Measurements from ENCODE around the gene BRAT1. TPM values are rescaled to one million over a fixed set of nuclear protein-coding genes. Genes with fewer than 3 reads are reported as not detected.

BRAT1 gene
- total RNA-seq, 1 donor: 23.3 TPM

DNA sequence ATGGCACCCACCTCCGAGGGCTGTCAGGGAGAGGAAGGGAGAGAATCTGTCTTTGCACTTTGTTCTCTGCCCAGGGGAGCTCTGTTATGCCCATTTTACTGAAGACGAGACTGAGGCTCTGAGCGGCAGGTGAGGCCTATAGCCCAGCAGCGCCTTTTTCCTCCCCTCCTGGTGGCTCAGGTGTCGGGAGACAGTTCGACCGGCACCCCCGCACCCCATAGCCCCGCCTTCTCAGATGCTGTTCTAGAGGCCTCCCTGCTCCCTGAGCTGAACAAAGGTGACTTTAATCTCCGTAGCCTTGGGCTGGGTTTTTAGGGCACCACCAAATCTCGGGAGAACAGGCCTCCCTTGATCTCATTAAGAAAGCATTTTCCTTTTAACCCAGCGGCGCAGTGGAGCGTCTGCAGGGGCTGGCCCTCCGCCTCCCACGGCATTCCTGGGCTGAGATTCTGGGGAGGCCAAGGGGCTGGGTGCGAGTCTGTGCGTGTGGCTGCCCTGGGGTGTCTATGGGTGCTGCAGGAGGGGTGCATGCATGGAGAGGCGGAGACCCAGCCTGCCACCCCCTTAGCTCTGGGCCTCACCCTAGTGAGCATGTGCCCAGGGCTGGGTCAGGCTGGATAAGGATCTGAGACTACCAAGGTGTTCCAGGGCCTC, 32.4 kb downstream of the BRAT1 start:
- TF ChIP-seq, protein P1, sequence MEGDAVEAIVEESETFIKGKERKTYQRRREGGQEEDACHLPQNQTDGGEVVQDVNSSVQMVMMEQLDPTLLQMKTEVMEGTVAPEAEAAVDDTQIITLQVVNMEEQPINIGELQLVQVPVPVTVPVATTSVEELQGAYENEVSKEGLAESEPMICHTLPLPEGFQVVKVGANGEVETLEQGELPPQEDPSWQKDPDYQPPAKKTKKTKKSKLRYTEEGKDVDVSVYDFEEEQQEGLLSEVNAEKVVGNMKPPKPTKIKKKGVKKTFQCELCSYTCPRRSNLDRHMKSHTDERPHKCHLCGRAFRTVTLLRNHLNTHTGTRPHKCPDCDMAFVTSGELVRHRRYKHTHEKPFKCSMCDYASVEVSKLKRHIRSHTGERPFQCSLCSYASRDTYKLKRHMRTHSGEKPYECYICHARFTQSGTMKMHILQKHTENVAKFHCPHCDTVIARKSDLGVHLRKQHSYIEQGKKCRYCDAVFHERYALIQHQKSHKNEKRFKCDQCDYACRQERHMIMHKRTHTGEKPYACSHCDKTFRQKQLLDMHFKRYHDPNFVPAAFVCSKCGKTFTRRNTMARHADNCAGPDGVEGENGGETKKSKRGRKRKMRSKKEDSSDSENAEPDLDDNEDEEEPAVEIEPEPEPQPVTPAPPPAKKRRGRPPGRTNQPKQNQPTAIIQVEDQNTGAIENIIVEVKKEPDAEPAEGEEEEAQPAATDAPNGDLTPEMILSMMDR (IDR thresholded peaks at IDR 0.05; ENCODE audit: insufficient read depth, low read depth, low read length): no peak
- peak; percentile 45 for DNase-seq (ENCODE audit: low read depth)
- H3K4me3 ChIP-seq (ENCODE audit: low read depth, low read length): no peak overlapping the region

DNA sequence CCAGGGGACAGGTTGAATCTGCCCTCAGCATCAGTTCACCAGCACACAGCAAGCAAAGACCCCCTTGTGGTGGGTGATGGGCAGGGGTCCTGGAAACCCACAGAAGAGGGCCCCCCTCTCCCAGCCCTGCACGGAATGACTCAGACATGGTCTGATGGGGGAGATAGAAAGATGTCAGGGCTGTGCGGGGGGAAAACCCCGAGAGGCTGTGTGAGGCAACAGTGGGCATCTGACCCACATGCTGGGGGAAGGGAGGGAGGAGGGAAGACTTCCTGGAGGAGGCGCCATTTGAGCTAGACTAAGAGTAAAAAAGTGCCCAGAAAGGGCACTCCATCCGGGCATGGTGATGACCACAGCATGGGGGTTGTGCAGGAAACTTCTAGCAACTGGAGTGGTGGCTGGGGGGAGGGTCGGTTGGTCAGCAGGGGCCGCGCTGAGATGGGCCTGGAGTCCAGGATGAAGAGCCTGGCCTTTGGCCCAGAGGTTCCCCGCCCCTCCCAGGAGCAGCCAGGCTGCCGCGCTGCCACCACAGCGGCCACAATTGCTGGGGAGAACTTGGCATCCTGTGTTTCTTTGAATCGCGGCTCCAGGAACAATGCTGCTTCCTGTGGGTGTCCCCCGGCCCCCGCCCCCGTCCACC, 33.3 kb downstream of the BRAT1 start:
- DNase-seq (ENCODE audit: low read depth): no peak
- TF ChIP-seq, protein P1 (IDR thresholded peaks at IDR 0.05; ENCODE audit: insufficient read depth, low read depth, low read length): no peak
- H3K4me3 ChIP-seq (ENCODE audit: low read depth, low read length): no peak overlapping the region

DNA sequence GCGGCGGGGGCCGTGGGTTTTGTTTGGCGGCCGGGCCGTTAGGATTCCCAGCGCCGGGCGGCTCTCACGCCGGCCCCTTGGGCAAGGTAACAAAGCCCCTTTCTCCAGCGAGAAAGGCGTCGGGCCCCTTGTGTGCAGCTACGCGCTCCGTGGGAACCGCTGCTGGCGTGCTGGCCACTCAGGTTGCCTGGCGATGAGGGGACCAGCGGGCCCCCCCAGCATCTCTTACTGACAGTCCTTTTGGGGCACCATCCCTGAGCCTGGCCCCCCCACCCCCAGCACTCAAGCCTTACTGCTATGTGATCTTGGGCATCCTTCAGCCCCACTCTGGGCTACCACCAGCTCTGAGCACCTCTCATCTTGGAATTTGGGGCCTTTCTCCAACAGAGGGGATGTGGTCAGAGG, 34.0 kb downstream of the BRAT1 start:
- H3K4me3 ChIP-seq (ENCODE audit: low read depth, low read length): no peak overlapping the region
- DNase-seq (ENCODE audit: low read depth): no peak
- TF ChIP-seq, protein P1 (IDR thresholded peaks at IDR 0.05; ENCODE audit: insufficient read depth, low read depth, low read length): no peak

DNA sequence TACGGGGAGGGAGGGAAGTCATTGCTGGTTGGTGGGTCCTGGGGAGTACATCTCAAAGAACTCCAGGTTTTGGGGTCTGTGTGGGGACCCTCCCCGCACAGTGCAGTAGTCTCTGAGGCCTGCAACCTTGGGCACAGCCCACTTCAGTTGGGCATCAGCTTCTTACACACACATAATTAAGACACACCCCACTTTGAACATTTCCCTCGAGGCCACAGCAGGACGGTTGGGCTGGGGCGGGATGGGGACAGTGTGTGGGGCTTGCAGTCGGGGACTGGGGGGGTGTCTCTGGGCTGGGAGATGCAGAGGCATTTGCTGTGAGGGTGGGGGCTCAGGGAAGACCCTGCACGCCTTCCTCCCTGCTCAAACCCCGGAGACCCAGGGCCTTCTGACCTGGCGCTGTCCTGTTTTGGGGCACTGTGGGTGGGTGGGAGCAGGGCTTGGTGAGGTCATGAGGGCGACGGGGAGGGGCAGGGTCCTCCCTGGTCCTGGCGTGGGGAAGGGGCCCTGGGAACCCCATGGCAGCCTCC, 34.5 kb downstream of the BRAT1 start:
- no peak for DNase-seq (ENCODE audit: low read depth)
- peak overlapping the region; percentile 32 for H3K4me3 ChIP-seq (ENCODE audit: low read depth, low read length)
- TF ChIP-seq, protein P1 (IDR thresholded peaks at IDR 0.05; ENCODE audit: insufficient read depth, low read depth, low read length): no peak

DNA sequence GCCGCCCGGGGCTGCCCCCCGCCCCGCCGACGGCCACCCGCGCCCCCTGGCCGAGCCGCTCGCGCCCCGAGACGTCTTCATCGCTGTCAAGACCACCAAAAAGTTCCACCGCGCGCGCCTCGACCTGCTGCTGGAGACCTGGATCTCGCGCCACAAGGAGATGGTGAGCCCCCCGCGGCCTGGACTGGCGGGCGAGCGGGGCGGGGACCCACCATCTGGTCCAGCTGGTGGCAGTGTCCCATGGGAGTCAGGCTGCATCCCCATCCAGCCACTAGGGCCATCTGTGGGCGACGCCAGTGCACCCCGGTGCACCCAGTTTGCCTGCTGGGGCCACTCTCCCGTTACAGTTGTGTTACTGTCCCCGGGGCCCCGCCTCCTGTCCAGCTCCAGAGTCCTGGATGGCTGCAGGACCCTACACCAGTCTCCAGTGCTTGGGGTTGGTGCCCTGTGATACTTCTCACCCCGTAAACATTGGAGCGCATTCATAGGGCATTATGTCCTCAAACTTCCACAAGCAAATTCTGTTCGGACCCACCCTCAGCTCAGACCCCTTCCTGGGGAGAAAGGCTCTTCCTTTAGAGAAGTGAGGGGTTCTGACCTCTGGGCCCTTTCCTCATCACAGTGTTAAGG, 35.1 kb downstream of the BRAT1 start:
- TF ChIP-seq, protein P1 (IDR thresholded peaks at IDR 0.05; ENCODE audit: insufficient read depth, low read depth, low read length): no peak

DNA sequence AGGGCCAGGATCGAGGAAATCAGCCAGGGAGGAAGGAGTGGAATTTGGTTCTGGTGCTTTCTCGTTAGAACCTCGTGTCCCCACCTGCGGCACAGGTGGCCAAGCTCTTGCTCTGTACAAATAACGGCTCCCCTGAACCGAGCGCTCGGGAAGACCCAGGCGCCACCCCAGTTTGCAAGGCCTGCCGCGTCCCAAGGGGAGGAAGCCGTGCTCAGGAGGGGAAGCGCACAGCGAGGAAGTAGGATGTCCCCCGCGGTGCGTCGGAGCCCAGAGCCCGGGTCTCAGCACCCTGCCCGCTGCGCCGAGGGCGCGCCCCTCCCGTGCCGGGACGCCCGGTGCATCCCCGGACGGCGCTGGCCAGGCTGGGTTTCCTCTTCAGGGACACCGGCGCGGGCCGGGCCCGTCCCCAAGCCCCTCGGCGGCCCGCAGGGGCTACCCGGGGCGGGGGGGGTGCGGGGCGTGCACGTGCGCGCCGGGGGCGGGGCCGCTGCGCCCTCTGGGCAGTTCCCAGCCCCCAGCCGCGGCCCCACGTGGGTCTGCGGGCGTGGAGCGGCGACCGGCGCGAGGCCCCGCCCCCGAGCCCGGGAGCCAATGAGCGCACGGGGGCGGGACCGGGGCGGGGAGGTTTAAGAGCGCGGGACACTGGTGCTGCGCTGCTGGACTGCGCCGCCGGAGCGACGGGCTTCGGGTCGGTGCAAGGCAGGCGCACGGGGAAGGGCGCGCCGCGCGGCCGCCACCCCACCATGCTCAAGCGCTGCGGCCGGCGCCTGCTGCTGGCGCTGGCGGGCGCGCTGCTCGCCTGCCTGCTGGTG, 36.0 kb downstream of the BRAT1 start, which contains the start of gene LFNG:
Gene LFNG (plus strand): TSS at position 656 of the 812 bp plus-strand sequence. CDS start 88 bp downstream, at position 744.
- TF ChIP-seq, protein P1 (IDR thresholded peaks at IDR 0.05; ENCODE audit: insufficient read depth, low read depth, low read length): no peak
- H3K4me3 ChIP-seq (ENCODE audit: low read depth, low read length): peak within 1 kb of the TSS; percentile 51
- peak; percentile 87 for DNase-seq (ENCODE audit: low read depth)

More for the DNA sequence above, 35.1 kb downstream of the BRAT1 start:
- peak overlapping the region; percentile 32 for H3K4me3 ChIP-seq (ENCODE audit: low read depth, low read length)
- no peak for DNase-seq (ENCODE audit: low read depth)
